Astrocyte (in vitro differentiated cells and primary cell): Measurements from ENCODE around the gene CTDP1. TPM values are rescaled to one million over a fixed set of nuclear protein-coding genes. Genes with fewer than 3 reads are reported as not detected.

Experiments
- DNase-seq: peaks from one replicate; pipeline ENCODE4 v3.0.0-alpha.2; 2010; ENCODE audit warnings: low read depth
- FAIRE-seq: peaks from 2 replicates; lab custom pipeline; 2011; peaks lifted over from hg19 to GRCh38; lab: Jason Lieb, UNC
- H2AFZ ChIP-seq: 2 replicates; pipeline ENCODE4 v1.6.0; 2012; ENCODE audit warnings: low read depth, low read length, inconsistent platforms
- H3K27ac ChIP-seq: 2 replicates; pipeline ENCODE4 v1.5.1; 2011; ENCODE audit warnings: low read depth, low read length, inconsistent platforms
- H3K27me3 ChIP-seq: 2 replicates; pipeline ENCODE4 v1.6.0; 2011; ENCODE audit warnings: low read length, inconsistent platforms; ENCODE audit not compliant: insufficient read depth
- H3K36me3 ChIP-seq: 2 replicates; pipeline ENCODE4 v1.5.1; 2011; ENCODE audit warnings: low read length, inconsistent platforms; ENCODE audit not compliant: insufficient read depth
- H3K4me1 ChIP-seq: 2 replicates; pipeline ENCODE4 v1.5.1; 2011; ENCODE audit warnings: low read length, inconsistent platforms; ENCODE audit not compliant: insufficient read depth
- H3K4me2 ChIP-seq: 2 replicates; pipeline ENCODE4 v1.6.0; 2012; ENCODE audit warnings: low read length, inconsistent platforms
- H3K4me3 ChIP-seq: 2 replicates; pipeline ENCODE4 v1.5.1; 2011; ENCODE audit warnings: low read depth, mild to moderate bottlenecking, low read length, inconsistent platforms; ENCODE audit not compliant: insufficient read depth
- H3K79me2 ChIP-seq: 2 replicates; pipeline ENCODE4 v1.6.0; 2012; ENCODE audit warnings: mild to moderate bottlenecking, low read length, inconsistent platforms; ENCODE audit not compliant: insufficient read depth
- H3K9ac ChIP-seq: 2 replicates; pipeline ENCODE4 v1.6.0; 2012; ENCODE audit warnings: mild to moderate bottlenecking, low read length, inconsistent platforms
- H3K9me3 ChIP-seq: 2 replicates; pipeline ENCODE4 v1.5.1; 2012; ENCODE audit warnings: low read depth, mild to moderate bottlenecking, low read length, inconsistent platforms; ENCODE audit not compliant: insufficient read depth
- H4K20me1 ChIP-seq: 2 replicates; pipeline ENCODE4 v1.6.0; 2012; ENCODE audit warnings: low read length, inconsistent platforms; ENCODE audit not compliant: insufficient read depth
- H3K27ac Mint-ChIP-seq: one replicate; pipeline ENCODE4 v1.8.0; 2021; ENCODE audit warnings: mild to moderate bottlenecking, mixed read lengths; ENCODE audit not compliant: unreplicated experiment
- H3K27me3 Mint-ChIP-seq: one replicate; pipeline ENCODE4 v1.8.0; 2021; ENCODE audit warnings: low read depth, mixed read lengths; ENCODE audit not compliant: unreplicated experiment
- H3K36me3 Mint-ChIP-seq: one replicate; pipeline ENCODE4 v1.8.0; 2021; ENCODE audit warnings: low read depth, mixed read lengths; ENCODE audit not compliant: unreplicated experiment
- H3K4me1 Mint-ChIP-seq: one replicate; pipeline ENCODE4 v1.8.0; 2021; ENCODE audit warnings: low read depth, mixed read lengths; ENCODE audit not compliant: unreplicated experiment
- H3K4me3 Mint-ChIP-seq: one replicate; pipeline ENCODE4 v1.8.0; 2021; ENCODE audit warnings: mild to moderate bottlenecking, moderate library complexity, mixed read lengths; ENCODE audit not compliant: unreplicated experiment
- H3K9me3 Mint-ChIP-seq: one replicate; pipeline ENCODE4 v1.8.0; 2021; ENCODE audit warnings: mild to moderate bottlenecking, mixed read lengths; ENCODE audit not compliant: unreplicated experiment
- EZH2 ChIP-seq: IDR thresholded peaks from 2 replicates; pipeline ENCODE4 v1.6.1; 2012; ENCODE audit warnings: mild to moderate bottlenecking, low read length, inconsistent platforms; ENCODE audit not compliant: insufficient read depth
- total RNA-seq: library from RNA; stranded (reverse); gene quantifications from 2 replicates; pipeline ENCODE4 v1.2.1, GENCODE V29; 2021
- TF ChIP-seq, protein P1 (sequence below): IDR thresholded peaks from 2 replicates; pipeline ENCODE4 v1.5.1; 2011; ENCODE audit warnings: low read depth, mild to moderate bottlenecking, inconsistent platforms, low read length, moderate library complexity; ENCODE audit not compliant: insufficient read depth

Gene CTDP1
- total RNA-seq, 1 donor from 2014 or later, result 31.7 TPM

DNA sequence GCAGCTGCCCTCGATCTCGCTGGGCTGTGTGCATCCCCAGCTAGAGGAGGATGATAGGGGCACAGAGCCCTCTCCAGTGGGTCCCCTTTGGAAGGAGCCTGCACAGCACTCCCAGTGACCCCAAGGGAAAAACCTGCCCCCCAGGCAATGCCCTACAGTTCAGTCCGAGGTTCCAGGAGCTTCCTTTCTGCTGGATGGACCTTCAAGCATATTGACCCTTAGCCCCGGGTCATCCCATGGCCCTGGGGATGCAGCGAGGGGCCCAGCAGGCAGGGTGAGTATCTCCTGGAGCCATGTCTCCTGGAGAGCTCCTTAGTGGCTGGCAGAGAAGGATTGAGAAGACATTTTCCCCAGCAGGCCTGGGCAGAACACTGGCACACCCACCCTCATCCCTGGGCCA lies 45.4 kb upstream of the CTDP1 start:
- Mint-ChIP-seq H3K36me3 (no peaks in the 10 kb centered on the region), H3K4me3 (no peak overlapping the region), H3K9me3 (peaks cover 4% of the 10 kb centered on the region), H3K27me3 (peaks cover 7% of the 10 kb centered on the region), H3K27ac (no peak overlapping the region), H3K4me1 (peaks cover 16% of the 10 kb centered on the region)
- TF ChIP-seq, protein P1, sequence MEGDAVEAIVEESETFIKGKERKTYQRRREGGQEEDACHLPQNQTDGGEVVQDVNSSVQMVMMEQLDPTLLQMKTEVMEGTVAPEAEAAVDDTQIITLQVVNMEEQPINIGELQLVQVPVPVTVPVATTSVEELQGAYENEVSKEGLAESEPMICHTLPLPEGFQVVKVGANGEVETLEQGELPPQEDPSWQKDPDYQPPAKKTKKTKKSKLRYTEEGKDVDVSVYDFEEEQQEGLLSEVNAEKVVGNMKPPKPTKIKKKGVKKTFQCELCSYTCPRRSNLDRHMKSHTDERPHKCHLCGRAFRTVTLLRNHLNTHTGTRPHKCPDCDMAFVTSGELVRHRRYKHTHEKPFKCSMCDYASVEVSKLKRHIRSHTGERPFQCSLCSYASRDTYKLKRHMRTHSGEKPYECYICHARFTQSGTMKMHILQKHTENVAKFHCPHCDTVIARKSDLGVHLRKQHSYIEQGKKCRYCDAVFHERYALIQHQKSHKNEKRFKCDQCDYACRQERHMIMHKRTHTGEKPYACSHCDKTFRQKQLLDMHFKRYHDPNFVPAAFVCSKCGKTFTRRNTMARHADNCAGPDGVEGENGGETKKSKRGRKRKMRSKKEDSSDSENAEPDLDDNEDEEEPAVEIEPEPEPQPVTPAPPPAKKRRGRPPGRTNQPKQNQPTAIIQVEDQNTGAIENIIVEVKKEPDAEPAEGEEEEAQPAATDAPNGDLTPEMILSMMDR, result no peak
- TF ChIP-seq EZH2, result no peak
- no peak overlapping the region for H3K4me2 ChIP-seq
- H3K4me3 ChIP-seq, result no peak overlapping the region
- H3K79me2 ChIP-seq, result no peaks in the 10 kb centered on the region
- FAIRE-seq, result no peak
- H2AFZ ChIP-seq, result no peak overlapping the region
- DNase-seq, result no peak
- no peak overlapping the region for H3K27ac ChIP-seq
- H3K4me1 ChIP-seq, result no peaks in the 10 kb centered on the region
- peaks cover 12% of the 10 kb centered on the region for H3K27me3 ChIP-seq
- no peaks in the 10 kb centered on the region for H3K9me3 ChIP-seq
- H3K9ac ChIP-seq, result no peak overlapping the region
- H3K36me3 ChIP-seq, result no peaks in the 10 kb centered on the region
- H4K20me1 ChIP-seq, result no peaks in the 10 kb centered on the region

DNA sequence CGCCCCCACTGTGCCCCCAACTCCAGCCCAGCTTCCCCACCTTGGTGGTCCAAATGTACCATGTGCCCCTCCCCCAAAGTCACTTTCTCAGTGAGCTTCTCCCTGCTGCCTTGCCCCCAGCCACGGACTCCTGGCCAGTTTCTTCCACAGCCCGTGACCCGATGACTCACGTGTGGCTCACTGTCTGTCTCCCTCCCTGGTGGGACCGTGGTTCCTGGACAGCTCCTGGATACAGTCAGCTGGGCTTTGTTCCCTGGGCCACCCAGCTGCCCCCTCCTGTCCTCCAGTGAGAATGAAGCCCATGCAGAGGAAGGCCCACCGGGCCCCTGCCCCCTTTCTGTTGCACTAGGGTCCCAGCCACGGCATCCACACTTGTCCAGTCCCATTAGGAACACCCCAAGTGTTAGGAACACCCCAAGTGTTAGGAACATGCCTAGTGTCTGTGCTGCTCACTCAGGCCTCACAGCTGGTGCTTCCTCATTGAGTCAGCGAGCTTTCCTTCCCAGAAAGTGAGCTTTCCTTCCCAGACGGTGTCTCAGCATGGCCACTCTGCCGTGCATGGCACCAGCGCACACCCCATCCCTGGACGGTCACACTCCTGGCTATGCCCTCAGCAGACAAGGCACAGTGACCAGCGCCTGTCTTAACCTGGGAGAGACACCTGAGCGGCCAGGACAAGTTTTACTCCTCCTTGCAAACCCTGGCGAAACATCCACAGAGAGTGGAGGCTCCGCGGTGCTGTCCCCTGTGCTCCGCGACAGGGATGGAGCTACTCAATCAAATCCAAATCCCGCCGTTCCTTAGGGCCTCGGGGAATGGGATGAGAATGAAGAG lies 44.8 kb upstream of the CTDP1 start:
- H3K4me1 Mint-ChIP-seq, result peaks cover 16% of the 10 kb centered on the region
- H3K27ac ChIP-seq, result no peak overlapping the region
- no peaks in the 10 kb centered on the region for H3K36me3 ChIP-seq
- H3K27me3 ChIP-seq, result peaks cover 15% of the 10 kb centered on the region
- no peaks in the 10 kb centered on the region for H3K4me1 ChIP-seq
- no peaks in the 10 kb centered on the region for H3K79me2 ChIP-seq
- FAIRE-seq (no peak), DNase-seq (peak; percentile 22)
- no peak overlapping the region for H2AFZ ChIP-seq
- H3K9ac ChIP-seq, result no peak overlapping the region
- H3K4me3 ChIP-seq, result no peak overlapping the region
- H3K27me3 Mint-ChIP-seq, result peaks cover 7% of the 10 kb centered on the region
- TF ChIP-seq, protein P1, result no peak
- no peak for TF ChIP-seq EZH2
- H3K9me3 Mint-ChIP-seq, result peaks cover 4% of the 10 kb centered on the region
- H4K20me1 ChIP-seq, result no peaks in the 10 kb centered on the region
- no peak overlapping the region for H3K27ac Mint-ChIP-seq
- no peaks in the 10 kb centered on the region for H3K9me3 ChIP-seq
- H3K4me2 ChIP-seq, result no peak overlapping the region
- H3K36me3 Mint-ChIP-seq, result no peaks in the 10 kb centered on the region
- H3K4me3 Mint-ChIP-seq, result no peak overlapping the region

DNA sequence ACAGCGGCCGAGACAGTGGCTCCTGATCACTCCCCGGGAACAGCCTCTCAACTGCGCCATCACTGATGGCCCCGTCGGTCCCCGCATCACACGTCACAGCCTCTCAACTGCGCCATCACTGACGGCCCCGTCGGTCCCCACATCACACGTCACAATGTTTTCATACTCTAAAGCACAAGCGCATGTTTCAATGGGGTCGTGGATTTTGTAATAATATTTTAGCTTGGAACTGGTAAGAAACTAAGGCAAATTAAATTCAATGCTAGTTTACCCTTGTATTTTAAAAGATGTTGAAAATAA lies 44.2 kb upstream of the CTDP1 start:
- Histone ChIP-seq H3K9ac (no peak overlapping the region), H3K4me2 (no peak overlapping the region), H2AFZ (no peak overlapping the region), H3K27ac (no peak overlapping the region), H3K4me1 (no peaks in the 10 kb centered on the region), H3K79me2 (no peaks in the 10 kb centered on the region), H3K36me3 (no peaks in the 10 kb centered on the region), H3K9me3 (no peaks in the 10 kb centered on the region), H3K4me3 (no peak overlapping the region), H4K20me1 (no peaks in the 10 kb centered on the region), H3K27me3 (peaks cover 19% of the 10 kb centered on the region)
- H3K36me3 Mint-ChIP-seq, result no peaks in the 10 kb centered on the region
- H3K9me3 Mint-ChIP-seq, result peaks cover 4% of the 10 kb centered on the region
- peaks cover 10% of the 10 kb centered on the region for H3K27me3 Mint-ChIP-seq
- no peak for FAIRE-seq
- DNase-seq, result no peak
- peaks cover 13% of the 10 kb centered on the region for H3K4me1 Mint-ChIP-seq
- no peak overlapping the region for H3K4me3 Mint-ChIP-seq
- no peak for TF ChIP-seq EZH2
- TF ChIP-seq, protein P1, result no peak
- H3K27ac Mint-ChIP-seq, result no peak overlapping the region
